GM18519 (cell line): ENCODE results near the gene TERB1.
A peak's percentile ranks its signal among the peaks of the same experiment; 100 is the strongest.

Experiments
- ATAC-seq: cut with Tn5 transposase; IDR thresholded peaks from one replicate; pipeline ENCODE4 v1.9.1; 2021; ENCODE audit warnings: mild to moderate bottlenecking, moderate library complexity; ENCODE audit not compliant: unreplicated experiment, low FRiP score

The TERB1 gene

DNA sequence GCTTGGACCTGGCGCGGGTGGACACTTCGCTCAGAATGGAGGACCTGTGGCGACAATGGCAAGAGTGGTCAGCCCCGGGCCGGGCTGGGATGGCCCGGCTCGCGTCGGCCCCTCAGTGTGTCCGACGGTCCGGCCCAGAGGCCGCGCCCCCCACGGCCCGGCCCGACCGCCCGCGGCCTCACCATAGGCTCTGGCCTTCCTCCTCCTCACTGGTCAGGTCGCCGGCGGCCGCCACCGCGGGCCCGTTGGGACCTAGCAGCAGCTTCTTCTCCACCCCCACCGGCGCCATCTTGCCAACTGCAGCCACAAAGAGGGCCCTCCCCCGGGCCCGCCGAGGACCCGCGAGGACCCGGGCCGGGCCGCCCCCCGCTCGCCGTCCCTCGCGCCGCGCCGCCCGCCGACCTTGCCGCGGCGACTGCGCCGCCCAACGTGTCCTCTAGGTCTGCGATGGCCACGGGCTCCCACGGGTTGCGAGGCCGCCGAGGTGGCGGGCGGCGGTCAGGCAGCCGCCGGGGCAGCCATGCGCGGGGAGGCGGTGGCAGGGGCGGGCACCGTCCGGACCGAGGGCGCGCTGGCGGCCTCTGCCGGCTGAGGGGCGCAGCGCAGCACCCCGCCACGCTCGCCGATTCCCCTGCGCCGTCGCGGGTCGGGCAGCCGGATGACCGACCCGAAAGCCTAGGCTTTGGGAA, 49.9 kb downstream of the TERB1 start, which contains the start of gene DYNC1LI2:
Gene DYNC1LI2 (minus strand): TSS at position 307 of the 689 bp plus-strand sequence. CDS start 18 bp downstream, at position 289.
- ATAC-seq: peak; percentile 79

DNA sequence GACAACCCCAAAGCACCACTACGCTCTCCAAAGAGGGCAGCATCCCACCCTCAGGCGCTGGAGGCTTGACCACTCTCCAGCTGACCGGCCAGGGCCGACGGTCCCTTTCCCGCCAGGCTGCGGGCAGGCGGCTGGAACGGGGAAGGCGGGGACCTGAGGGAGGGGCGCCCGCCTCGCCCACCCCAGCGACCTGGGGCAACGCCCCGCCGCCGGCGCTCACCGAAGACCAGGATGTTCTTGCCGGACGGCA, 50.4 kb downstream of the TERB1 start:
- peak; percentile 5 for ATAC-seq

DNA sequence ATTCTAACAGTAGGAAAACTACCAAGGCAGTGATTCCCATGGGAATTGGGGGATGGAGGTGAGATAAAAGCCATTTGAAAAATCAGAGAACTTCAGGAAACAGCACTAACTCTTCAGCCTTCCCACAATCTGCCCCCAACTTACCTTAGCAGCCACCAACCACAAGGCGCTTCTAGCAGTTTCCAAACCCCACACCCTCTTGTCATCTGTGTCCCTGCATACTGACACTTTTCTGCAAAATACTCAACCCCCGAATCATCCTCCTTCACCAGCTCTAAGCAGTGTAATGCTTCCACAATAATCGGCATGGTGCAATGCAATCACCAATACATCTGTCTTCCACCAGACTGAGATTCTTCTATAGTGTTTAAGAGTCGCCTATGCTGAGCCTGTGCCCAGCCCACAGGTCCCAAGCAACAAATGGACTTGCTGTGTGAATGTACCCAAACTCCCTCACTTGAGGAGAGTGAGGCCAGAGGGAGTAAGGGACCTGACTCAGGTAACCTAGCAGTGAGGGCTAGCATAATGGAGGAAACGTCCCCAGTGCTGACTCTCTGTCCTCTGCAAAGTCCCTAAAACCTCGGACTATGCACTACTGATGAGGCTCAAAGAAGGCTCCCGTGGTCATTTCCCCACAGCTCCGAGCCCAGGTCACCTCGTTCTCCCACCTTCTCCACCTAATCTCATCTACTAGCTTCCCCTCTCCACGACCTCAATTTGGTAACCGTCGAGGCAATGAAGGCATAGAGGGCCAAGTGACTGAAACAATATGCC, 50.9 kb downstream of the TERB1 start:
- no peak for ATAC-seq

DNA sequence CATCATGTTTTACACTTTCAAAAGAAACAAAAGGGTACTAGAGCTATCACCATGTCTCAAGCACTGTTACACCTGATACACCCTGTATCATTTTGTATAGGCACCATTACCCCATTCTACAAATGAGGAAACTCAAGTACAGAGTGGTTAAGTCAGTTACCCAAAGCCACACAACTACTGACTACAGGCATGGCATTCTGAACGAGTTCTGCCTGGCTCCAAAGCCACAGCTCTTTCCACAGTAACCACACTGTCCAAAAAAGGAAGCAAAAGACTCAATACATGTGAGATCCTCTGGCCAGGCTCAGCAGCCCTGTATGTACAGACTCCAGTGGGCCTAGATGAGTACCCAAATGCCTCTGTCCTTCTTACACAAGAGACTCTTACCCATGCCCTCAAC, 54.7 kb downstream of the TERB1 start:
- no peak for ATAC-seq

DNA sequence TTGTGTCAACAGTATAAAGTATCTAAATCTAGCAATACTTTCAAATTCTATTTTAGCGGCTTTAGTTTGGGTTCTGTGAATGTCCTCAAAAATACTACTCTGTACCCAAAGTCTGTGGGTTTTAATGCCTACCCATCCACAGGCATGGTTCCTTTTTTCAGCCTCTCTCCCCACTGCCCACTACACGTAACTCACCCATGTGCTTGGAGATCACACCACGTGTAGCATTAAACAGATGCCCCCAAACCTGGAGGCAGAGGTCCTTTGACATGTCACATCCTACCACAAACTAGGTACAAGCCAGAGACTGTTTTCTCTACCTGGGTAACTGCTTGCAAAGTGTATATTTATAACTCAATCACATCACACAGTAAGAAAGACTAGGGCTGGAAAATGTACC, 55.3 kb downstream of the TERB1 start:
- no peak for ATAC-seq

DNA sequence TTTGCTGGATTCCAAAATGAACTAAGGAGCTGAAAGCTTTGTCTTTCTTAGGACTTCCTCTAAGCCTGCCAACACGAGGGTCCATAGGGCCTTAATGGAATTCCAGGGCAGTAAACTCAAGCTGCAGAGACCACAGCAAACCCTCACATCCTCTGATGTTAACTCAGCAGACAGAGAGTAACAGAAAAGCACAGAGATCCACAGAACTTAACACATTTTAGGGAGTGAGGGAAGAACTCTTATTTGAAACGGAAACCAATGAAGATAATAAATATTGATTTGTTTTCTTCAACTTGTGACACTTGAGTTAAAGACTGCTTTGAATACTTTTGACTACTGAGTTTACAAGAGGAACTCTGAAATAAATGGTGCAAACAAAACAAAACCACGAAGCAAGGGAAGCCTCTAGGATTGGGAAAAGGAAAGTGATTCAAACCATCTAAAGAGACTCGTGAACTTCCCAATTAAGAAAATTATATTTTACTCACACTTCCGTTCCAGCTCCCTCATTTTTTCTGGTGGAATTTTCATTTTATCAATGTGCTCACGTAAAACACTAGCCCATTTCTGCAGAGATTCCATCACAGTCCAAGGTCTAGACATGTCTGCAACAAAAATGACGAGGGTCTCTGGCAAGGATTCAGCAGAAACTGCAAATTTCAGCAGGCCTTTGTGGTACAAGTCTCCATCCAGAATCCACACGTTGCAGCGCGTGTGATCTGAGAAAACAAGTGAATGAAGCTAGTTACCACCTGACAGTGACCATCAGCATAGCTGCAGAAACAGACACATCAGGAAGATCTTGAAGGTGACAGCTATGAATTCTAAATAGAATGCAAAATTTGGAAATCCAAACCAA, 59.2 kb downstream of the TERB1 start:
- ATAC-seq: no peak

DNA sequence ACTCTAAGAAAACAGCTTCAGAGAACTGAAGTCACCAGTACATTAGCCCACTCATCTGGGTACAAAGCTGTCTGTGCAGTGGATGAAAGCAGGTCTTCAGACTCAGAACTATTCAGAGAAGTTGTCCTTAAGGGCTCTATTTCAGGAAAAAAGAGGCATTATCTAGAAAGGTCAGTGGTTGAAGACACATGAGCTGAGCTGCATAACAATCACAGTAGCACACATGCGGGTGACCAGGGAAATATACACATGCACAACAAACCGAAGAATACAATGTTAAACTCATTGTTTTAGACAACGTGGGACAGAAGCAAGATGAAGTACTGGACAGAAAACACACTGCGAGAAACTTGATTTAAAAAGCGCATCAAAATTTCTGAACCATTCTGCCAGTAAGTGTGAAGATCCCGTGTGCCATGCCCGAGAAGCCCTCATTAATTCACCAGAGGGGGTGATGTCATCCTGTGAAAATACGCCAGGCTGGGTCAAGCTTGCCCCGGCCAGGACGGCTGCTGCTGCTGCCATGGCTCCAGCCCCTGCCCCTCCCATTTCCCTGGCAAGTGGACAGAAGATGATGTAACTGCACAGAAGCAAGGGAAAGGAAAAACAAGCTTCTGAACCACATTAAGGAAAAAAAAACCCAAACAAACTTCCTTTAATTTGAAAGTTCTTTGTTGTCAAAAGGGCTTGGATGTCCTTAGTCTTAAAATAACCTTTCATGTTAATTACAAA, 60.0 kb downstream of the TERB1 start:
- ATAC-seq: no peak

DNA sequence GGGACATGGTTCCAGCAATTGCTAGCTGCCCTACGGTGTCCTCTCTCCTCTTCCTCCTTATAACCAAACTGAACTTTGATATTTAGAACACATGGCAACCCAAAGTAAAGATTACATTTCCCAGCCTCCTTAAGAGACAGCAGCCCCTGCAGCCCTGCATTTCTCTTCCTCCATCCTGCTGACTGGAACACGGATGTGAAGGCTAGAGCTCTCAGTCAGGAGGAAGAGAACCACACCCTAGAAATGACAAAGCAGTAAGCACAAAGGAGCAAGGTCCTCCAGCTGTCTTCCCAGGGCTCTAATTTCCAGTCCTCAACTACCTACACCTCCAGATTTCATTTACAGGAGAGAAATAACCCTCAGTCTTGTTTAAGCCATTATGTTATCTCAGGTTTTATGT, 60.9 kb downstream of the TERB1 start:
- ATAC-seq: no peak

DNA sequence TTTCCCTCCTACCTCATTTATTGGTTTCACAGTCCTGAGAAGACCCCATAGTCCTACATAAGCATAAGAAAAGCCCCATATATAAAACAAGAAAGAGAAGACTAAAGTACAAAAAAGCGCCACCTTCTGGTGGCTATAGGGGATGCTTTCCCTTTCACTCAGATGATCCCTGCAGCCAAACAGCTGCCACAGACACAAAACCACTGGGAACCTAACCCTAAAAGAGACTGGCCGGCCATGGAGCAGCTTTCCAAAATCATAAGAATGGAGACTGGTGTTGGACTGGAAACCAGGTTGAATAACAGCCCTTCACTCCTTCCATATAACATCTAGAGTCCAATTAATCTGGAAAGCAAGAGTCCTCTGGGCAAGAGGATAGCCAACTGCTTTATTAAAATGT, 61.4 kb downstream of the TERB1 start:
- ATAC-seq: no peak

DNA sequence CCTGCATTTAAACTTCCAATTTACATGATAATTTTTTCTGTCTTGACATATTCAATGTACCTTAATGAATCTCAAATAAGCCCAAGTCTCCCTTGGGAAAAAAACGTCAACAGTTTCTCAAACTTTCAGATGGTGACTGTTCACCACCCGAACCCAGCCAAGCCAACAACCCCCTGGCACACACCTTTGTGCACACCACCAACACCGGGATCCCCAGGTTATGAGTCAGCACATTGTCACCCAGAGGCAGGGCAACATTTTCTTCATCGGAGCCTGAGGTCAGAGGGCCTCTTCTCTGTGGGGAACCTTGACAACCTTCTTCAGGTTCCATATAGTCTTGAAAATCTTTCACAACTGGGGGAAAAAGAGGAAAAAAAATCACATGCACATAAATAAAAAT, 65.5 kb downstream of the TERB1 start:
- ATAC-seq: no peak

DNA sequence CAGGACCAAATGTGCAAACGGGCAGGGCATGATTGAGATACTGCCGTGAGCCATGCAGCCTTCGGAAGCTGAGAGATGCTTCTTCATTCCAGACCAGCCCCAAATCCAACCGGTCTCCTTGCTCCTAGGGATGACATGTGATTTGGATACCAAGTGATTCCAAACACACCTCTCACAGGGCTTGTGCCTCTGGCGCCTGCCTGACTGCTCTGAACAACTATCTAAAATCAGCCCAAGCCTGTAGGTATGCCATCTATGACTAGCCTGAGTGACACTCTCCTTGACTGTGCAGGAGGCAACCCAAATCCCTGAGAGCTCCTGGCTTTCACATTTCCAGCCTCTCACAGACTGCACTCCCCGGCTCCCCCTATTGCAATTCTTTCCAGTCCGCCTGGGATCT, 70.3 kb downstream of the TERB1 start:
- ATAC-seq: no peak

DNA sequence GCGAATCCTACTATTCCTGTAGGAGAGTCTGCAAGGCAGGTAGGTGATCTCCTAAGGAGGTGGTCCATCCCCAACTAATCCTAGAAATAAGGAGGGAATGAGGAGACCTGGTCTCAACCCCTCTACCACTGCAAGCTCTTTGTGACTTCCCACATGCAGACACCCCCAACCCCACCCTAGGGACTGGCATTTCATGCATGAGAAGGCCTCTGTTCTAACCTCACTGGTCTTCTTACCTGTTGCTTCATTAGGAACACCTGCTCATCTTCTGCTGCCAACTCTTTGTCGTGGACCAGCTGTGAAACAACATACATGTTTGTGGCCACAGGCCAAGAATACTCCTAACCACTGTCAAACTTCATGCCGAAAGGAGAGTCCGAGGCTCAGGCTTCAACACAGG, 72.6 kb downstream of the TERB1 start:
- ATAC-seq: no peak

DNA sequence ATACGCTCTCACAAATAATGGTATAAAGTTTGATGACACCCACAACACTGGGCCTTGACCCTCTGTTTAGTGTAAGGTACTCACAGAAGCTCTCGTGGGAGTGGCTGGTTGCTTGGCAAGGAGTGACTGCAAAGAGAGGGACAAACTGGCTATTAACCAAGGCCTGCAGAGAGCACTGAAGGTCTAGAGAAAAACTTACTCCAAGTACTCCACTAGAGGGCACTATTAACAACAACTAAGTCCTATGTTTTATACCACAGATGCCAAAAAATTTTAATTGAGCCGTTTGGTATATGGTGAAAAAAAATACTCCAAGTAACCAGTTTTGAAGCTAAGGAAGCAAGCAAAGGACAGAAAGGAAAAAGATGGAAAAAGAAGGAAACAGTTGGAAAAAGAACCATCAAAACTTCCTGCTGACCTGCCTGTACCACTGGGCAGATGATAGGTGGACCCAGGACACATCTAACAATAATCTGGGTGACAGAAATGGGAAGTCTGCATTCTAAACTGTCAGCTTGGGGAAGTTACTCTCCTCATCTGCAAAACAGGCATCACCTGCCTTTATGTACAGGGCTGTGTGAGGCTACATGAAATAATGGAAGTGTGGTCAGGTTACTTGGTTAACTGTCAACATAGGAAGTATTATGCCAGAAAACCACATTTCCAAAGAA, 73.1 kb downstream of the TERB1 start:
- no peak for ATAC-seq

DNA sequence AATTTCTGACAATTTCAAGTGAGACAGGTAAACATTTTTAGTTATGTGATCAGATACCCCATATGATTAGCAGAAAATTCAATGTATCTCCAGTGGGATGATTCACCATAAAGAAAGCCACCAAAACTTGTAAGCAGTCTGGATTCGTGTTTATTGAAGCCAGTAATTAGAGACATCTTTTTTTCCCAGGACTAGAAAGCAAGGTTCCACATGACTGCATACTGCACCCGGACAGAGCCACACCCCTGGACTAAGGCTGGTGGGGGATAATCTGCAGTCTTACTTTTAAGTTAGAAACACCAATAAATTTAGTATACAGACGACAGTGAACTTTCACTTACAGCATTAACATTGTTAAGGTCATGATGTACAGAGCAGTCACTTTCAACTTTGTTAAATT, 80.6 kb downstream of the TERB1 start:
- no peak for ATAC-seq

DNA sequence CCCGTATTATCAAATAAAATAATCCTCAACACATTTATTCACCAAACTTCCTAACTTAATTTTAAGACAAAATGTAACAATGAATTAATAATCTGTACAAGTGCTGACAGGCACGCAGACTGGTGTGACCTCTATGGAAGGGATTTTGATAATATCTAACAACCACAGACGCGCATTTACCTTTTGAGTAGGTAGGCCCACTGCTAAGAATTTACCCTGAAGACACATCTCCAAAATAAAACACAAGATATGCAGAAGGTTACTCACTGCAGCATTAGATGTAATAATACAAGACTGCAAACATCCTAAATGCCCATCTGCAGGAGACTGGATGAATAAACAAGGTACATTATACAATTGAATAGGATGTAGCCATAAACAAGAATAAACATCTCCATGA, 82.1 kb downstream of the TERB1 start:
- no peak for ATAC-seq

DNA sequence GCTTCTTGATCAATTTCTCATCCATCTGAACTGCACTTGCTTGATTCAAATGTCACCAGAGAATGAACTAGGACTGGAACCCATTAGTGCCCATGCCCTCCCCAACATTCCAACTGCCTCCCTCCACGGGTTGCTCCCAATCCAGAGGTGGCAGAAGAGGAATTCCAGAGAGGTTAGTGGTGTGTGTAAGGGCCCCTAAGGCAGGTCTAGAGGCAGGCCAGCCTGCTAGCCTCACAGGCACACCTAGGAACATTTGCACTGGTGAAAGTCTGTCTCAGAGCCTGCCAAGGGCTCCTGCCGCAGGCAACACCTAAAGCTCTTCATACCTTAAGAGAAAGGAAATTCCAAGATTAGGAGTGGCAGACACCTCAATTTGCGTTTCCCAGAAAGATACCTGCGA, 83.6 kb downstream of the TERB1 start:
- ATAC-seq: no peak

DNA sequence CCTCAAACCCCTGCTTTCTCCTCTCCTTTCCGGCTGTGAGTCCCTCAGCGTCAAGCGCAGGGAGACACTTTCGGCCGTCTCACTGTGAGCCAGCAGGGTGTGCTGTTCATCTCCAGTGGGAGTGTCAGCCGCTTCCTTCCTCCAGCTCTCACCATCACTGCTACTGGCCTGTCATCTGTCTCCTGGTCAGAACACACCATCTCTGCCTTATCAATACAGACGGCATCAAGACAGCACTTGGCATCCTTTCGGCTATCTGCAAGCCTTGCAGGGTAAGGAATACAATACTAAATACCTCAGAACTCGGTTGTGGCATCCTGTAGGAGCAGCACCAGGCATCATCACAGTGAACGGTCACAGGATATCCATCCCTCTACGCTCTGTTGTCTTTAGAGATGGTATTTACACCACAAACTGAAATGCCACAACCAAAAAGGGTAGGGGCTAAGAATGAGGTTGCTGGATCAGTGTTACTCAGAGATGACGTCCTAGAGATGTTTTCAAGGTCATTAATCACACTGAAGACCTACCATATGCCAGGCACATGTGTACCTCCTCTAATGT, 84.2 kb downstream of the TERB1 start:
- no peak for ATAC-seq

DNA sequence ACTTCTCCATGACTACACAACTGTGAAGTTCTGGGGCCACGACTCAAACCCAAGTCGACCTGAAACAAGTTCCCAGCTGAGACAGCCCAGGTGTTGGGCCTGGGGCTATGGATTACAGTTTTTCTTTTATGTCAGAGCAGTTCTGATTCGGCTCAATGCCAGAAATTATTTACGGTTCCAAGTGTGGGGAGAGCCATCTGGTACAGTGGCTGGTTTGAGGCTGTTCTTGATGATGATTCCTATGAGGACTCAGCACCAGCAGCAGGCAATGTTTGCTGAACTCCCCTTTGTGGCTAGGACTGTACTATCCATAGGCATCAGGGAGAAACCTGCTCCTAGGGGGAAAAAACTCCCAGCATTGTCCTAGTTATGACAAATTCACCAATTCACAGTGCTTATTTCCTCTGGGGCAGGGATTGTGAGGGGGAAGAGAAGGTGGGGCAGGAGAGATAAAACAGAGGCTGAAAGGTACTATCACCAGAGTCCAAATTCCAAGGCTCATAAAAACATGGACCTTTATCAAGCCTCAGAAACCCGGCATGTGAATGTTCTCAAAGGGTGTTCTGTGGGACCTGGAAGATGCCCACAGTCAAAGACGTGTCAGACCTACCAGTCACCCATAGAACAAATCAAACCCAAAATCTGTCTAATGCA, 86.6 kb downstream of the TERB1 start:
- ATAC-seq: no peak

DNA sequence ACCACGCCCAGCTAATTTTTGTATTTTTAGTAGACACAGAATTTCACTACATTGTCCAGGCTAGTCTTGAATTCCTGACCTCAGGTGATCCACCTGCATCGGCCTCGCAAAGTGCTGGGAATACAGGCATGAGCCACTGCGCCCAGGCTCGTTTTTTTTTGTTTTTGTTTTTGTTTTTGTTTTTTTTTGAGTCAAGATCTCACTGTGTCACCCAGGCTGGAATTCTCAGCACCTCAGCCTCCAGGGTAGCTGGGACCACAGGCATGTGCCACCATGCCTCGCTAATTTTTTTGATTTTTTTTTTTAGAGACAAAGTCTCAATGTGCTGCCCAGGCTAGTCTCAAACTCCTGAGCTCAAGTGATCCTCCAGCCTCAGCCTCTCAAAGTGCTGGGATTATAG, 87.3 kb downstream of the TERB1 start:
- no peak for ATAC-seq
